Nephron (organoid): ENCODE measurements around the gene AGBL5.

Source experiments
- H3K27ac Mint-ChIP-seq, 3 experiments: 2 replicates each; pipeline ENCODE4 v1.8.0; 2020; ENCODE audit warnings: mixed read lengths in 3 of 3, mild to moderate bottlenecking in 2 of 3, moderate library complexity in 1 of 3
- H3K27me3 Mint-ChIP-seq: 2 replicates; pipeline ENCODE4 v1.8.0; 2021; ENCODE audit warnings: low read depth, mild to moderate bottlenecking, moderate library complexity, mixed read lengths
- H3K36me3 Mint-ChIP-seq: 2 replicates; pipeline ENCODE4 v1.8.0; 2020; ENCODE audit warnings: low read depth, mixed read lengths
- H3K4me1 Mint-ChIP-seq: 2 replicates; pipeline ENCODE4 v1.8.0; 2020; ENCODE audit warnings: mixed read lengths
- H3K4me3 Mint-ChIP-seq, 3 experiments: 2 replicates each; pipeline ENCODE4 v1.8.0; 2020; ENCODE audit warnings: mild to moderate bottlenecking in 3 of 3, mixed read lengths in 3 of 3, moderate library complexity in 2 of 3
- H3K9me3 Mint-ChIP-seq: 2 replicates; pipeline ENCODE4 v1.8.0; 2020; ENCODE audit warnings: mixed read lengths
- CTCF ChIP-seq, 3 experiments: fragments of 200-600 bp; sonication (generic); IDR thresholded peaks; one replicate each; pipeline ENCODE4 v1.5.0; 2021; ENCODE audit warnings: antibody characterized with exemption in 3 of 3; ENCODE audit not compliant: unreplicated experiment in 3 of 3

The AGBL5 gene

GRCh38 chr2:27080603-27080936 is 29.1 kb downstream of the AGBL5 start:
- H3K36me3 Mint-ChIP-seq: peaks cover 7% of the 10 kb centered on the region
- H3K27me3 Mint-ChIP-seq: peaks cover 3% of the 10 kb centered on the region
- H3K4me3 Mint-ChIP-seq: peak overlapping the region; percentile 85 to 95 (median 93)
- peak overlapping the region; percentile 92 to 93 (median 93) for H3K27ac Mint-ChIP-seq
- TF ChIP-seq CTCF (IDR thresholded peaks at IDR 0.05; ENCODE audit: unreplicated experiment in 3 of 3): no peak
- no peaks in the 10 kb centered on the region for H3K9me3 Mint-ChIP-seq
- H3K4me1 Mint-ChIP-seq: peaks cover 72% of the 10 kb centered on the region

GRCh38 chr2:27081984-27082772 is 30.7 kb downstream of the AGBL5 start:
- Mint-ChIP-seq H3K9me3 (no peaks in the 10 kb centered on the region), H3K36me3 (peaks cover 7% of the 10 kb centered on the region), H3K27me3 (peaks cover 7% of the 10 kb centered on the region), H3K27ac (no peak overlapping the region), H3K4me3 (no peak overlapping the region), H3K4me1 (peaks cover 61% of the 10 kb centered on the region)
- no peak for TF ChIP-seq CTCF (IDR thresholded peaks at IDR 0.05; ENCODE audit: unreplicated experiment in 3 of 3)

- no peak overlapping the region for H3K27ac Mint-ChIP-seq
- H3K4me3 Mint-ChIP-seq: peak overlapping the region in 2 of 3 experiments; percentile 21 to 42
- H3K4me1 Mint-ChIP-seq: peaks cover 62% of the 10 kb centered on the region
- no peaks in the 10 kb centered on the region for H3K9me3 Mint-ChIP-seq
- peaks cover 7% of the 10 kb centered on the region for H3K36me3 Mint-ChIP-seq
- no peak for TF ChIP-seq CTCF (IDR thresholded peaks at IDR 0.05; ENCODE audit: unreplicated experiment in 3 of 3)
- peaks cover 9% of the 10 kb centered on the region for H3K27me3 Mint-ChIP-seq
These were observed 31.4 kb downstream of the AGBL5 start for GRCh38 chr2:27082773-27083409.

GRCh38 chr2:27083410-27084296 is 32.2 kb downstream of the AGBL5 start:
- H3K27ac Mint-ChIP-seq: peak overlapping the region in 2 of 3 experiments; percentile 5 to 27
- no peak for TF ChIP-seq CTCF (IDR thresholded peaks at IDR 0.05; ENCODE audit: unreplicated experiment in 3 of 3)
- H3K4me1 Mint-ChIP-seq: peaks cover 55% of the 10 kb centered on the region
- peaks cover 14% of the 10 kb centered on the region for H3K27me3 Mint-ChIP-seq
- H3K36me3 Mint-ChIP-seq: peaks cover 7% of the 10 kb centered on the region
- no peaks in the 10 kb centered on the region for H3K9me3 Mint-ChIP-seq
- peak overlapping the region; percentile 39 to 61 (median 56) for H3K4me3 Mint-ChIP-seq

GRCh38 chr2:27084297-27085061 is 33.0 kb downstream of the AGBL5 start:
- H3K4me1 Mint-ChIP-seq: peaks cover 55% of the 10 kb centered on the region
- peak overlapping the region; percentile 56 to 84 (median 72) for H3K4me3 Mint-ChIP-seq
- peaks cover 16% of the 10 kb centered on the region for H3K27me3 Mint-ChIP-seq
- H3K27ac Mint-ChIP-seq: peak overlapping the region in 2 of 3 experiments; percentile 27 to 41
- peaks cover 7% of the 10 kb centered on the region for H3K36me3 Mint-ChIP-seq
- H3K9me3 Mint-ChIP-seq: no peaks in the 10 kb centered on the region
- TF ChIP-seq CTCF (IDR thresholded peaks at IDR 0.05; ENCODE audit: unreplicated experiment in 3 of 3): no peak
